ENCODE data around the gene MYO16.

Gene MYO16

GRCh38 chr13:108947551-108948030, 318.2 kb downstream of the MYO16 start:
- H2AFZ ChIP-seq (ENCODE audit: low read depth, low read length, severe bottlenecking): no peak overlapping the region

GRCh38 chr13:108948251-108948671, 318.9 kb downstream of the MYO16 start:
- H3K9me3 ChIP-seq (ENCODE audit: insufficient read depth, low read length): no peaks in the 10 kb centered on the region
- TF ChIP-seq EZH2phosphoT487 (conservative IDR thresholded peaks at IDR 0.05; ENCODE audit: low read length) (no peak), CTCF (IDR thresholded peaks at IDR 0.05; ENCODE audit: insufficient read depth, low read length, poor library complexity, severe bottlenecking) (no peak)
- H2AFZ ChIP-seq (ENCODE audit: low read depth, low read length, severe bottlenecking): no peak overlapping the region
- H3K9me2 ChIP-seq (replicated peaks; ENCODE audit: insufficient read depth, low read length): no peaks in the 10 kb centered on the region
- H3K27me3 ChIP-seq (ENCODE audit: low read length): no peaks in the 10 kb centered on the region
- H3K36me3 ChIP-seq (ENCODE audit: low read length): no peaks in the 10 kb centered on the region
- no peak overlapping the region for H3K4me3 ChIP-seq (ENCODE audit: insufficient read depth, low read length, poor library complexity, severe bottlenecking)
- no peak overlapping the region for H3K27ac ChIP-seq (ENCODE audit: low read depth, low read length)
- H3K79me2 ChIP-seq (ENCODE audit: insufficient read depth, low read length): no peaks in the 10 kb centered on the region
- no peaks in the 10 kb centered on the region for H4K20me1 ChIP-seq (ENCODE audit: low read depth, low read length)
- no peaks in the 10 kb centered on the region for H3F3A ChIP-seq (ENCODE audit: insufficient read depth)
- H3K9ac ChIP-seq (ENCODE audit: low read length): no peak overlapping the region
- no peak overlapping the region for H3K4me2 ChIP-seq (ENCODE audit: low read depth, low read length, poor library complexity, severe bottlenecking)

More at GRCh38 chr13:108947551-108948030, 318.2 kb downstream of the MYO16 start:
- Histone ChIP-seq H3K27me3 (ENCODE audit: low read length) (no peaks in the 10 kb centered on the region), H3K79me2 (ENCODE audit: insufficient read depth, low read length) (no peaks in the 10 kb centered on the region), H3K4me2 (ENCODE audit: low read depth, low read length, poor library complexity, severe bottlenecking) (no peak overlapping the region), H3K36me3 (ENCODE audit: low read length) (no peaks in the 10 kb centered on the region), H3K27ac (ENCODE audit: low read depth, low read length) (no peak overlapping the region), H3K9ac (ENCODE audit: low read length) (no peak overlapping the region), H3F3A (ENCODE audit: insufficient read depth) (no peaks in the 10 kb centered on the region), H4K20me1 (ENCODE audit: low read depth, low read length) (no peaks in the 10 kb centered on the region), H3K4me3 (ENCODE audit: insufficient read depth, low read length, poor library complexity, severe bottlenecking) (no peak overlapping the region), H3K9me3 (ENCODE audit: insufficient read depth, low read length) (no peaks in the 10 kb centered on the region), H3K9me2 (replicated peaks; ENCODE audit: insufficient read depth, low read length) (no peaks in the 10 kb centered on the region)
- TF ChIP-seq CTCF (IDR thresholded peaks at IDR 0.05; ENCODE audit: insufficient read depth, low read length, poor library complexity, severe bottlenecking): no peak
- no peak for TF ChIP-seq EZH2phosphoT487 (conservative IDR thresholded peaks at IDR 0.05; ENCODE audit: low read length)

GRCh38 chr13:108950333-108951010, 321.1 kb downstream of the MYO16 start:
- Histone ChIP-seq H3K4me2 (ENCODE audit: low read depth, low read length, poor library complexity, severe bottlenecking) (no peak overlapping the region), H3K79me2 (ENCODE audit: insufficient read depth, low read length) (no peaks in the 10 kb centered on the region), H3K9me2 (replicated peaks; ENCODE audit: insufficient read depth, low read length) (no peaks in the 10 kb centered on the region), H3K4me3 (ENCODE audit: insufficient read depth, low read length, poor library complexity, severe bottlenecking) (no peak overlapping the region), H3K9me3 (ENCODE audit: insufficient read depth, low read length) (no peaks in the 10 kb centered on the region), H2AFZ (ENCODE audit: low read depth, low read length, severe bottlenecking) (no peak overlapping the region), H4K20me1 (ENCODE audit: low read depth, low read length) (no peaks in the 10 kb centered on the region), H3K27me3 (ENCODE audit: low read length) (no peaks in the 10 kb centered on the region), H3K9ac (ENCODE audit: low read length) (no peak overlapping the region), H3K27ac (ENCODE audit: low read depth, low read length) (no peak overlapping the region), H3F3A (ENCODE audit: insufficient read depth) (no peaks in the 10 kb centered on the region), H3K36me3 (ENCODE audit: low read length) (no peaks in the 10 kb centered on the region)
- TF ChIP-seq EZH2phosphoT487 (conservative IDR thresholded peaks at IDR 0.05; ENCODE audit: low read length): no peak
- TF ChIP-seq CTCF (IDR thresholded peaks at IDR 0.05; ENCODE audit: insufficient read depth, low read length, poor library complexity, severe bottlenecking): no peak
